Uterus (tissue), 4 donors: ENCODE results near the gene PANX2. TPM values are rescaled to one million over a fixed set of nuclear protein-coding genes. Genes with fewer than 3 reads are reported as not detected.
"Not testable (repeated sequence)": the region's sequence is repeated elsewhere in the genome, so short reads cannot be mapped to it uniquely, and the experiment has no call there.

Experiments used
- DNase-seq, 2 donors: peaks; one replicate each; pipeline ENCODE4 v3.0.0-alpha.2; 2019 to 2020
- H3K27ac ChIP-seq, 2 donors: fragments of 200-600 bp; sonication (generic); 1 replicate in 1 of 2; 2 replicates in 1 of 2; pipeline ENCODE4 v1.5.1; 2016 to 2018
- H3K27me3 ChIP-seq, 2 donors: fragments of 200-600 bp; sonication (generic); one replicate each; pipeline ENCODE4 v1.5.1; 2018 to 2019; ENCODE audit warnings: control low read depth in 1 of 2
- H3K36me3 ChIP-seq, 2 donors: fragments of 200-600 bp; sonication (generic); one replicate each; pipeline ENCODE4 v1.5.1; 2019; ENCODE audit warnings: control low read depth in 1 of 2
- H3K4me1 ChIP-seq, 2 donors: fragments of 200-600 bp; sonication (generic); one replicate each; pipeline ENCODE4 v1.5.1; 2018 to 2019; ENCODE audit warnings: control low read depth in 1 of 2
- H3K4me3 ChIP-seq, 2 donors: fragments of 200-600 bp; sonication (generic); 1 replicate in 1 of 2; 2 replicates in 1 of 2; pipeline ENCODE4 v1.5.1; 2018 to 2019; ENCODE audit warnings: mild to moderate bottlenecking in 1 of 2
- H3K9me3 ChIP-seq, 2 donors: fragments of 200-600 bp; sonication (generic); one replicate each; pipeline ENCODE4 v1.5.1; 2019; ENCODE audit warnings: control low read depth in 1 of 2
- POLR2A ChIP-seq, 2 donors: fragments of 450-650 bp; IDR thresholded peaks; one replicate each; pipeline ENCODE4 v1.6.1; 2016; ENCODE audit warnings: antibody characterized with exemption in 2 of 2, mild to moderate bottlenecking in 1 of 2, moderate library complexity in 1 of 2
- intact Hi-C: fragments of 100-400 bp; cut with DNase I; formaldehyde crosslinking; loops from one replicate; pipeline ENCODE4 v1.15.1; 2023; ENCODE audit warnings: low total_unique reads
- total RNA-seq, 4 donors: library from RNA; depleted of rRNA in 3 of 4; stranded (reverse); fragments of >200 nt in 3 of 4; gene quantifications; one replicate each; pipeline versions ENCODE4 v1.1.0 to v1.2.4, GENCODE V29; 2014 to 2023
- TF ChIP-seq, protein P1 (sequence below), 4 experiments: fragments of 200-600 bp in 2 of 4; fragments of 450-650 bp in 2 of 4; sonication (generic) in 2 of 4; IDR thresholded peaks; one replicate each; pipeline ENCODE4 v1.5.1; 2016 to 2019; ENCODE audit warnings: antibody characterized with exemption in 4 of 4, mild to moderate bottlenecking in 2 of 4, moderate library complexity in 1 of 4
- donor health status: DM: yes; HTN: yes; CAD: no.

The PANX2 gene
- total RNA-seq, 4 donors from 2014 or later = 0.35 to 0.43 TPM; not detected in 2

DNA sequence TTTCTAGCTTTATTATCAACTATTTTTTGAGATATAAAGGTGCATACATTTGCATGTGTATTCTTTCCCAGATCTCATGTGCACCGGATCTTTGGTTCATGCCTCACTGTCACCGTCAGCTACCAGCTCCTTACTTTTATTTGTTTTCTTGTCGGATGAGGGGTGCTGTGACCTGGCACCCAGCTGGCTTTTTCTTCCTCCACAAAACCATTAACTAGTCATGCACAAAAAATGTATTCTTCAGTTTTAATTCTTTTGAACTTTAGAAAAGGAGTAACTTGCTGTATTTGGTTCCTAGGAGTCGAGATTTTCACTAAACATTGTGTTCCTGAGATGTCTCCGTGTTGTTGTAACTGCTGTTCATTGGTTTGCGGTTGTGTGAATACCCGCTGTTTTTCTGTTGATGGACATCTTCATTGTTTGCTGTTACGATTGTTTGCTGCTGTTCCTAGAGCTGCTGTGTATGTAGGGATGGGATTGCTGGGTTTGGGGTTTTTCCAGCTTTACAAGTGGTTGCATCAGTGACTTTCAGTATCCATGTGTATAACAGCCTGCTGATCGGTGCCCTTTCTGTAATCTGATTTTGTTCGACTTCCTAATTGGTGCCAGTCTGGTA, 41.3 kb upstream of the PANX2 start:
- Histone ChIP-seq H3K4me1 (no peaks in the 10 kb centered on the region), H3K27me3 (no peaks in the 10 kb centered on the region), H3K36me3 (no peaks in the 10 kb centered on the region), H3K9me3 (no peaks in the 10 kb centered on the region), H3K27ac (peak overlapping the region; percentile 41 to 64), H3K4me3 (no peak overlapping the region)
- TF ChIP-seq, protein P1, sequence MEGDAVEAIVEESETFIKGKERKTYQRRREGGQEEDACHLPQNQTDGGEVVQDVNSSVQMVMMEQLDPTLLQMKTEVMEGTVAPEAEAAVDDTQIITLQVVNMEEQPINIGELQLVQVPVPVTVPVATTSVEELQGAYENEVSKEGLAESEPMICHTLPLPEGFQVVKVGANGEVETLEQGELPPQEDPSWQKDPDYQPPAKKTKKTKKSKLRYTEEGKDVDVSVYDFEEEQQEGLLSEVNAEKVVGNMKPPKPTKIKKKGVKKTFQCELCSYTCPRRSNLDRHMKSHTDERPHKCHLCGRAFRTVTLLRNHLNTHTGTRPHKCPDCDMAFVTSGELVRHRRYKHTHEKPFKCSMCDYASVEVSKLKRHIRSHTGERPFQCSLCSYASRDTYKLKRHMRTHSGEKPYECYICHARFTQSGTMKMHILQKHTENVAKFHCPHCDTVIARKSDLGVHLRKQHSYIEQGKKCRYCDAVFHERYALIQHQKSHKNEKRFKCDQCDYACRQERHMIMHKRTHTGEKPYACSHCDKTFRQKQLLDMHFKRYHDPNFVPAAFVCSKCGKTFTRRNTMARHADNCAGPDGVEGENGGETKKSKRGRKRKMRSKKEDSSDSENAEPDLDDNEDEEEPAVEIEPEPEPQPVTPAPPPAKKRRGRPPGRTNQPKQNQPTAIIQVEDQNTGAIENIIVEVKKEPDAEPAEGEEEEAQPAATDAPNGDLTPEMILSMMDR (IDR thresholded peaks at IDR 0.05) = no peak
- TF ChIP-seq POLR2A (IDR thresholded peaks at IDR 0.05) = no peak
- intact Hi-C loops = no loop called here
- no peak for DNase-seq

GRCh38 chr22:50131894-50132293, 38.6 kb upstream of the PANX2 start:
- H3K9me3 ChIP-seq = no peaks in the 10 kb centered on the region
- no peaks in the 10 kb centered on the region for H3K27me3 ChIP-seq
- no peaks in the 10 kb centered on the region for H3K36me3 ChIP-seq
- no peaks in the 10 kb centered on the region for H3K4me1 ChIP-seq
- TF ChIP-seq, protein P1 (IDR thresholded peaks at IDR 0.05) = no peak
- no peak for TF ChIP-seq POLR2A (IDR thresholded peaks at IDR 0.05)
- DNase-seq = no peak
- intact Hi-C loops = loop anchor here (5.0 kb wide), 1 partner anchor 290 kb away; no protein-coding TSS in a partner anchor
- no peak overlapping the region for H3K27ac ChIP-seq
- H3K4me3 ChIP-seq = no peak overlapping the region

DNA sequence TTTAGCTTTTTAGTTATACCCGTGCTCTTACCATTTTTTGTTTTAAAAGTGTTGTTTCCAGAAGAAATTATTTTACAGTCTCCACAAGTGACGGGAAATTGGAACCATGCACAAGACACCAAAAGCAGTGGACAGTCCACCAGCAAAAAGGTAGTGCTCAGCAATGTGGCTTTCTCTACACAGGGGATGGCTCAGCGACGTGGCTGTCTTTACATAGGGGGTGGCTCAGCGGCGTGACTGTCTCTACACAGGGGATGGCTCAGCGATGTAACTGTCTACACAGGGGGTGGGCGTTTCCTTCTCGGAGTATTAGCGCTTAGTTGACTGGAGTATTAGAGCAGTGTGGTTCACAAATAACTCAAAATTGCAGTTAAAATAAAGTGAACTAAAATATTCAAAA, 36.0 kb upstream of the PANX2 start:
- Histone ChIP-seq H3K4me3 (no peak overlapping the region), H3K27me3 (no peaks in the 10 kb centered on the region), H3K27ac (no peak overlapping the region), H3K4me1 (no peaks in the 10 kb centered on the region), H3K36me3 (no peaks in the 10 kb centered on the region), H3K9me3 (no peaks in the 10 kb centered on the region)
- intact Hi-C loops = loop anchor here (5.0 kb wide), 1 partner anchor 288 kb away; no protein-coding TSS in a partner anchor
- no peak for TF ChIP-seq POLR2A (IDR thresholded peaks at IDR 0.05)
- TF ChIP-seq, protein P1 (IDR thresholded peaks at IDR 0.05) = no peak
- peak in 1 of 2 donors; percentile 6 for DNase-seq

GRCh38 chr22:50136581-50137015, 33.9 kb upstream of the PANX2 start:
- no peaks in the 10 kb centered on the region for H3K36me3 ChIP-seq
- no peak overlapping the region for H3K4me3 ChIP-seq
- DNase-seq = no peak
- intact Hi-C loops = no loop called here
- H3K9me3 ChIP-seq = no peaks in the 10 kb centered on the region
- peak overlapping the region in 1 of 2 donors; percentile 26 for H3K27ac ChIP-seq
- H3K4me1 ChIP-seq = no peaks in the 10 kb centered on the region
- H3K27me3 ChIP-seq = no peaks in the 10 kb centered on the region
- TF ChIP-seq POLR2A (IDR thresholded peaks at IDR 0.05) = no peak
- TF ChIP-seq, protein P1 (IDR thresholded peaks at IDR 0.05) = no peak

GRCh38 chr22:50137277-50137676, 33.3 kb upstream of the PANX2 start:
- H3K27ac ChIP-seq, H3K4me3 ChIP-seq, intact Hi-C loops, H3K36me3 ChIP-seq, H3K27me3 ChIP-seq, H3K4me1 ChIP-seq, H3K9me3 ChIP-seq, DNase-seq: not testable (repeated sequence)
